HG03469 (cell line): ENCODE measurements around the gene KSR2.
"Not testable (repeated sequence)": the region's sequence is repeated elsewhere in the genome, so short reads cannot be mapped to it uniquely, and the experiment has no call there.

Experiments
- ATAC-seq: cut with Tn5 transposase; IDR thresholded peaks from one replicate; pipeline ENCODE4 v1.9.1; 2021; ENCODE audit warnings: mild to moderate bottlenecking, moderate library complexity, moderate number of reproducible peaks; ENCODE audit not compliant: unreplicated experiment

KSR2 gene

DNA sequence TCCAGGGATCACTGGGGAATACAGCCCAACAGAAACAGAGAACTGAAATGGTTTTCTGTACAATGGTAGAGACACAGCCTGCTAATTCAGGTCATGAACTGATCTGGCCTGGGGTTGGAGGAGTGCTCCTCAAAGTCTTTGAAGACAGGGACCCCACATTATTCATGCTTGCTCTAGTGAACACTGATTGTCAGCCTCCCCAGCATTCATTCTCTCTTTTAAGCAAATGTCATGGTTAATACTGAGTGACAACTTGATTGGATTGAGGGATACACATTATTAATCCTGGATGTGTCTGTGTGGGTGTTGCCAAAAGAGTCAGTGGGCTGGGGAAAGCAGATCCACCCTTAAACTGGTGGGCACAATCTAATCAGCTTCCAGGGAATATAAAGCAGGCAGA is 319.0 kb downstream of the KSR2 start:
- ATAC-seq, result no peak

DNA sequence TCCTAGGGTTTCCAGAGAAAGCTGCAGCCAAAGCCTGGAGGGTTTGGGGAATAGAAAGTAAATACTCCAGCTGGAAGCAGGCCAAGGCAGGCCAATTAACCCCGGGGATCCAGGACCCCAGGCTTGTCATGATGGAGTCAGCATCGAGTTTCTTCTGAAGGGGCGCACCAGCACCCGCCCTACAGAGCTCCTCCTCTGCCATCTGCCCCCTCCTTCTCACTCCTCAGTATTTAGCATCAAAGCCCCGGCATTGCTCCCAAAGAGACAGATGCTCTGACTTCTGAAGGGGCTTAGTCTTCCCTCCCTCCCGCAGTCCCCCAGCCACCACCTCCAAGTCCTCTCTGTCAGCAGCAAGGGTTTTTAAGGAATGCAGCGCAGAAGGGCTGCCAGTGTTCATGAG is 322.3 kb downstream of the KSR2 start:
- ATAC-seq, result no peak

GRCh38 chr12:117645473-117645872 is 323.3 kb downstream of the KSR2 start:
- ATAC-seq, result no peak

GRCh38 chr12:117643971-117644370 is 324.8 kb downstream of the KSR2 start:
- no peak for ATAC-seq

- ATAC-seq, result no peak
Measured at GRCh38 chr12:117641885-117642284, 326.9 kb downstream of the KSR2 start.

DNA sequence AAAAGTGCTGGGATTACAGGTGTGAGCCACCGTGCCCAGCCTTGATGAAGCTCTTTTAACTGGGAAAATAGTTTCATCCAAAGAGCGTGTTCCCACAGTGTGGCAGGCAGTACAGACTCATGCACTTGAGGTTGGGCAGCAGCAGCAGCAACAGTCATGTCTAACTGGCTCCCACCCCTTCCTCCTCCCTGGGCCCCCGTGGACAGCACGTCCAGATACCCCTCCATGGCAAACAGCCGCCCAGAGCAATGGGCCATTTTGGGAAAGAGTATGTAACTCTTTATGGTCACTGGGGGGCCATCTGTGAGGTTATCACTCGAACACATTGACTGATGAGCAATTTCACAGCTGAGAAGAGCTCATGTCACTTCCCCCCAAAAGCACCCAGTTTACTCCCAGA is 328.3 kb downstream of the KSR2 start:
- ATAC-seq, result no peak

DNA sequence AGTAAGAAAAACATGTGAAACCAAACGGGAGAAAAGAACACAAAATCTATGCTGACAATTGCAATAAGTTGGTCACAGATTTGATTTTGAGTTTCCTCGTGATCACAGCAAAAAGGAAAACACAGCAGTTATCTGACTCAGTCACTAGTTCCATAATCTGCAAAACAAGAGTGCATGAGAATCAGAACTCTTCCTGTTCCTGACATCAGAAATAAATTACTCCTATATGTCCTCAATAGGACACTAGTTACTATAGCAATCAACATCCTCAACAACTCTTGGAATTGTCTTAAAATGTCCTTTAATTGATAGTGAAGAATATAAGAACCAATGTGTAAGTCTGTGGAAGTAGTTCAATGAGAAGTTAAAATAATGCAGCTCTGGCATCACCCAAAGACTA is 339.3 kb downstream of the KSR2 start:
- no peak for ATAC-seq

- ATAC-seq, result not testable (repeated sequence)
Measured at GRCh38 chr12:117628711-117629110, 340.1 kb downstream of the KSR2 start.

DNA sequence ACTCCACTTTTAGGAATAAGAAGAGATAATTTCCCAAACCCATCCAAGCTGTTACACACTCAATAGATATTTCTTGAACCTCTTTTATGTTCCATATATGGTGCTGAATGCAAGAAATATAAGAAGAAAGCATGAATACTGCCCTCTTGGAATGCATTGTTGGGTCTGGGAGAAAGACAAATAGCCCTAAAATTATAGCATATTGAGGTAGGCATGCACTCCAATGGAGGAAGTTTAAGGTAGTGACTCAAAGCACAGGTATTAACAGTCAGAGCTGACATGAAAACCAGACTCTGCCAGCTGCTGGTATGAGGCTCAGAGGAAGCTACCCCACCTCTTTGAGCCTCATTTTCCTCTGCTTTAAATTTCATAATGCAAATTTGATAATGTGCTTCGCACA is 346.0 kb downstream of the KSR2 start:
- no peak for ATAC-seq

GRCh38 chr12:117622087-117622486 is 346.7 kb downstream of the KSR2 start:
- ATAC-seq, result no peak

- ATAC-seq, result no peak
Measured at GRCh38 chr12:117607778-117608177, 361.0 kb downstream of the KSR2 start.

DNA sequence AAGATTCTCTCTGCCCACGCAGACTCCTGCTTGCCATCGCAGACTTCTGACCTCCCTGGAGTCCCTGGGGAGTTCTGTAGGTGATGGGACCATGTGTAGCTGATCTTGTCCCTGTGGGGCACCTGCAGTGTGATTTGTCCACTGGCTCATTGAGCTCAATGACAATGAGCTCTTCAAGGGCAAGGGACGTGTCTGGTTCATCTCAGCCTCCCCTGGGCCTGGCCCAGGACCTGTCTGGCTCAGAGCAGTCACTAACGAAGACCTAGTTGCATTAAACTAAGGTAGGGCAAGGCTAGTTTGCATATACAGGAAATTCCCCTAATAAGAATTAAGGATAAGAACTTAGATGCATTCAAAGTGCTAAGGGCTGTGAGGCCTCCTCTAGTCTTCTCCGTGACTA is 361.8 kb downstream of the KSR2 start:
- ATAC-seq, result no peak

GRCh38 chr12:117606024-117606423 is 362.8 kb downstream of the KSR2 start:
- ATAC-seq, result no peak

DNA sequence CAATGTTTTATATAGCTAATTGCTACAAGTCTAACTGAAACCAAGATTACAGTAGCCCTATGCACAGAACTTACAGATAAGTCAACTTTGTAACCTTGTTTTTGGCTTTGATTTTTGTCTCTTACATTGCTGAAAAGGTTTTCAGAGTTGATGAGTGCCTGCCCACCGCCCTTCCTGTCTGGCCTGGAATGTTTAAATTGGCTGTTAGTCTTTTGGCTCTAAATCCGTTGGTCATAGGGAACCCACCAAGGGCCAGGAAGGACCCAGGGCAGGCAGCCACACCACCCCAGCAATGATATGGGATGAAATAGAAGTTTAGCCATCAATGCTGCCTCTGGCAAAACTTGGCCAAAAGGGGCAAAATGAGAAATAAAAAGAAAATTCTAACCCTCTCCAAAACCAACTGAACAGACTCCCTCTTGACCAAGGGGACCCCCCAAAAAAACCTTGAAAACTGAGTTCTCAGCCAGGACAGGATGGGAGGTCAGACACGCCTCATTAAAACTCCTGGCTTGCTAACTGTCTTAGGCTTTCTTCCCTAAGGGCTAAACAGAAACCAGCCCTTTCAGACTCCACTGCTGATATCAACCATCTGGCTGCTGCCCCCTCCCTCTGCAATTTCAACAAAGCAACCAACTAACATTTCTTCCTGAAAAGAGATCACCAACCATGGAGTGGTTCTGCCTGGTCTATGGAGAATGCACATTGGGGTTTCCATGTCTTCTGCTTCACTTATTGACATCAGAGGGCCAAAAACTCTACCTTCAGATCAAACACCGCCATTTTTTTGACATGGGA is 365.3 kb downstream of the KSR2 start:
- ATAC-seq, result no peak

DNA sequence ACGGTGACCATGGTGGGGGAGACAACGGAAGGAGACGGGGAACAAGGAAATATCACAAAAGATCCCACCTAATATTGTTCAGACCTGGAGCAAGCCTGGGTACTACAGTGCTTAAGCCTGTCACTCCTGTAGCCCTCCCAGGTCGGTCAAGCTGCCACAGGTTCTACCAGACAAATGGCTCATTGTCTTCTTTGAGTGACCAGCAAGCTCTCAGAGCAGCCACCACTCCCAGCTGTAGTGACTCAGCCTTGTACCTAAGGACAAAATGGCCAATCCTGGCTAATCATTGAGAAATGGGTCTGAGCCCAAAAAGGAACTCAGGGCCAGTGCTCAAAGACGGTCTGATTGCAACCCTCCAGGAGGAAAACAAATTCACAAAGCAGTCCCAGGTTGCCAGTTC is 368.9 kb downstream of the KSR2 start:
- ATAC-seq, result no peak

- ATAC-seq, result no peak
Measured at GRCh38 chr12:117596968-117597367, 371.8 kb downstream of the KSR2 start.

GRCh38 chr12:117595751-117596150 is 373.0 kb downstream of the KSR2 start:
- no peak for ATAC-seq

DNA sequence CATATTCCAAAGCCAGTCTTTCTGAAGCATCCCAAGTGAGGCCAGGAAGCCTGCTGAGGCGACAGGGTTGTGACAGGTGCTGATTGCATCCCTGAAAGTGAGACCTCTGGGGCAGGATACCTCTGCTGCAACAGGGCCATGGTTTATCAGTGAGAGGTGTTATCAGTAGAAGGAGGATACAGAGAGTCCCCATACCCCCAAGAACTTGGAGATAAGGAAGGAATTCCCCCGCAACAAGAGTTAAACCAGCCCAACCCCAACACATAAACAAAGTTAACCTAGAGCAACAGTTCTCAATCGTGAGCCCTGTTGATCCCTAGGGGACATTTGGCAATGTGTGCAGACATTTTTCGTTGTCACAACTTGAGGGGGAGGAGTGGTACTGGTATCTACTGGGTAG is 374.3 kb downstream of the KSR2 start:
- no peak for ATAC-seq

DNA sequence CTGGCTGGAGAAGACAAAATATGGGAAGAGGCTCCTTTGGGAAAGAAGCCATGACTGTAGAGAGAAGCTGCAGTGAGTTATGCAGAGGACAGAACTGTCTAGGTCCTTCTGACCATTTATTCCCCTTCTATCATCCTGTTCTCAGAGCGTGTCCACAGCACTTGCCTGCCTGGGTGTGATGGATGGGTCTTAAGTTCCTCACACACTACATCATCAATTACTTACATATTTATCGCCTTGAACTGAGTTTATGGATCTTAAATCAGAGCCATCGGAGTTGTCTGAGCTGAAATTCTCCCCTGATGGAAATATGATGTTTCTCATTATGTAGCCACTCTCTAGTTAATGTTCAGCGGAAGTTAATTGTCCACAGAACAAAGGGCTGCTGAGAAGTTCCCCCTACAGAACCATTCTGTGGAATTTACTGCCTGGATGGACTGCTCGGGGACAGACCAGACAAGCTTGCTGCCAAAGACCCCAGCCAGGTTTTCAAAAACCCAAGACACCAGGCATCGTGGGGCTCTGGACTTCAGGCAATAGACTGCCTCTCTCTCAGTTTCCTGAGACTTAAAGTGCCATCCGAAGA is 374.9 kb downstream of the KSR2 start:
- ATAC-seq, result no peak

GRCh38 chr12:117592588-117593305 is 376.0 kb downstream of the KSR2 start:
- no peak for ATAC-seq

GRCh38 chr12:117590999-117591398 is 377.8 kb downstream of the KSR2 start:
- no peak for ATAC-seq

- ATAC-seq, result no peak
Measured at GRCh38 chr12:117590386-117590785, 378.4 kb downstream of the KSR2 start.
